ENCODE results near the gene IRGQ. TPM values are rescaled to one million over a fixed set of nuclear protein-coding genes. Genes with fewer than 3 reads are reported as not detected.

Gene IRGQ
- total and polyA plus RNA-seq, 2 experiments from 2014 or later: 9.6 to 26.2 TPM

- no peak for DNase-seq (ENCODE audit: low spot score)
- Histone ChIP-seq H3K27me3 (no peaks in the 10 kb centered on the region), H3K9me3 (ENCODE audit: low read depth) (no peaks in the 10 kb centered on the region), H3K9me2 (replicated peaks; ENCODE audit: insufficient read depth) (no peaks in the 10 kb centered on the region), H3K4me2 (no peak overlapping the region), H3K4me3 (no peak overlapping the region), H4K20me1 (ENCODE audit: insufficient read depth, poor library complexity, severe bottlenecking) (no peaks in the 10 kb centered on the region), H3K4me1 (ENCODE audit: insufficient read depth) (no peaks in the 10 kb centered on the region), H3K79me2 (no peaks in the 10 kb centered on the region), H3K27ac (no peak overlapping the region), H2AFZ (no peak overlapping the region), H3K36me3 (replicated peaks; ENCODE audit: insufficient read depth, low read depth) (no peaks in the 10 kb centered on the region)
- 100% methylated on average over 3 of the region's 3 CpGs for WGBS (ENCODE audit: low lambda C conversion rate, missing lambda C conversion rate)
- TF ChIP-seq CTCF (IDR thresholded peaks at IDR 0.05; ENCODE audit: poor library complexity) (no peak), EZH2phosphoT487 (IDR thresholded peaks at IDR 0.05; ENCODE audit: low read depth, severe bottlenecking, unreplicated experiment) (no peak), EZH2 (IDR thresholded peaks at IDR 0.05; ENCODE audit: borderline replicate concordance) (no peak)
These were observed 49.4 kb downstream of the IRGQ start for GRCh38 chr19:43546581-43546980.

- H2AFZ ChIP-seq: no peak overlapping the region
- H3K4me1 ChIP-seq (ENCODE audit: insufficient read depth): no peaks in the 10 kb centered on the region
- no peak overlapping the region for H3K27ac ChIP-seq
- no peaks in the 10 kb centered on the region for H3K9me3 ChIP-seq (ENCODE audit: low read depth)
- H3K27me3 ChIP-seq: no peaks in the 10 kb centered on the region
- no peak overlapping the region for H3K4me2 ChIP-seq
- no peak overlapping the region for H3K4me3 ChIP-seq
- no peaks in the 10 kb centered on the region for H3K36me3 ChIP-seq (replicated peaks; ENCODE audit: insufficient read depth, low read depth)
- TF ChIP-seq EZH2phosphoT487 (IDR thresholded peaks at IDR 0.05; ENCODE audit: low read depth, severe bottlenecking, unreplicated experiment) (no peak), EZH2 (IDR thresholded peaks at IDR 0.05; ENCODE audit: borderline replicate concordance) (no peak), CTCF (IDR thresholded peaks at IDR 0.05; ENCODE audit: poor library complexity) (no peak)
- no peaks in the 10 kb centered on the region for H3K9me2 ChIP-seq (replicated peaks; ENCODE audit: insufficient read depth)
- no peak for DNase-seq (ENCODE audit: low spot score)
- H3K79me2 ChIP-seq: no peaks in the 10 kb centered on the region
- no peaks in the 10 kb centered on the region for H4K20me1 ChIP-seq (ENCODE audit: insufficient read depth, poor library complexity, severe bottlenecking)
- 100% methylated on average over 1 of the region's 2 CpGs for WGBS (ENCODE audit: low lambda C conversion rate, missing lambda C conversion rate)
These were observed 50.0 kb downstream of the IRGQ start for GRCh38 chr19:43545981-43546380.

GRCh38 chr19:43545276-43545675, 50.7 kb downstream of the IRGQ start:
- Histone ChIP-seq H4K20me1 (ENCODE audit: insufficient read depth, poor library complexity, severe bottlenecking) (no peaks in the 10 kb centered on the region), H3K4me2 (no peak overlapping the region), H3K9me3 (ENCODE audit: low read depth) (no peaks in the 10 kb centered on the region), H2AFZ (no peak overlapping the region), H3K4me3 (no peak overlapping the region), H3K27me3 (no peaks in the 10 kb centered on the region), H3K36me3 (replicated peaks; ENCODE audit: insufficient read depth, low read depth) (no peaks in the 10 kb centered on the region), H3K79me2 (no peaks in the 10 kb centered on the region), H3K4me1 (ENCODE audit: insufficient read depth) (no peaks in the 10 kb centered on the region), H3K27ac (no peak overlapping the region), H3K9me2 (replicated peaks; ENCODE audit: insufficient read depth) (no peaks in the 10 kb centered on the region)
- WGBS (ENCODE audit: low lambda C conversion rate, missing lambda C conversion rate): 93% methylated on average over 5 of the region's 5 CpGs
- TF ChIP-seq EZH2phosphoT487 (IDR thresholded peaks at IDR 0.05; ENCODE audit: low read depth, severe bottlenecking, unreplicated experiment): no peak
- TF ChIP-seq CTCF (IDR thresholded peaks at IDR 0.05; ENCODE audit: poor library complexity): no peak
- no peak for TF ChIP-seq EZH2 (IDR thresholded peaks at IDR 0.05; ENCODE audit: borderline replicate concordance)
- no peak for DNase-seq (ENCODE audit: low spot score)

DNA sequence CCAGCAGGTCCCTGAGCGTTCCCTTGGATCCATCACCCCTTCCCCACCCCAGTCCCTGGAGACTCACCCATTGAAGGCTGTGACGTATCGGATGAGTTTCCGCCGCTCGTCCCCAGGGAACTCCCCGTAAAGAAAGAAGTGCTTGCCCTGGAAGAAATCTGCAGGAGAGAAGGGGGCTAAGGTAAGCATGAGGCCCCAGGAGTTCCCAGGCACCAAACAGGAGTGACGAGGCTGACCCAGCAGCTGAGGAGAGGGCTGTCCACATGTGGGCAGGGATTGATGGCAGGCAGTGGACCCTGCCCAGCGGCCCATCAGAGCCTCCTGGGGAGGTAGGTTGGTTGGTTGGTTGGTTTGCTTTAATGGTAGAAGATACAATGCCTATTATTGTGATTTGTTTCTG, 51.9 kb downstream of the IRGQ start:
- TF ChIP-seq CTCF (IDR thresholded peaks at IDR 0.05; ENCODE audit: poor library complexity) (no peak), EZH2 (IDR thresholded peaks at IDR 0.05; ENCODE audit: borderline replicate concordance) (no peak), EZH2phosphoT487 (IDR thresholded peaks at IDR 0.05; ENCODE audit: low read depth, severe bottlenecking, unreplicated experiment) (no peak)
- H3K27me3 ChIP-seq: no peaks in the 10 kb centered on the region
- no peaks in the 10 kb centered on the region for H3K9me3 ChIP-seq (ENCODE audit: low read depth)
- no peak for DNase-seq (ENCODE audit: low spot score)
- H3K36me3 ChIP-seq (replicated peaks; ENCODE audit: insufficient read depth, low read depth): peaks cover 4% of the 10 kb centered on the region
- no peak overlapping the region for H3K4me3 ChIP-seq
- H3K4me1 ChIP-seq (ENCODE audit: insufficient read depth): no peaks in the 10 kb centered on the region
- WGBS (ENCODE audit: low lambda C conversion rate, missing lambda C conversion rate): 99% methylated on average over 9 of the region's 9 CpGs
- H3K79me2 ChIP-seq: no peaks in the 10 kb centered on the region
- no peak overlapping the region for H3K4me2 ChIP-seq
- no peak overlapping the region for H2AFZ ChIP-seq
- no peaks in the 10 kb centered on the region for H3K9me2 ChIP-seq (replicated peaks; ENCODE audit: insufficient read depth)
- no peaks in the 10 kb centered on the region for H4K20me1 ChIP-seq (ENCODE audit: insufficient read depth, poor library complexity, severe bottlenecking)
- H3K27ac ChIP-seq: no peak overlapping the region
